Ovary (tissue), 9 donors: ENCODE data around the gene SCD5. TPM values are rescaled to one million over a fixed set of nuclear protein-coding genes. Genes with fewer than 3 reads are reported as not detected.

Source experiments
- DNase-seq, 5 donors: peaks; one replicate each; pipeline ENCODE4 v3.0.0-alpha.2; 2019 to 2020
- H3K27ac ChIP-seq, 2 donors: fragments of 200-600 bp; one replicate each; pipeline versions ENCODE4 v1.5.1 to v1.8.0; 2019 to 2022
- H3K27me3 ChIP-seq: fragments of 200-600 bp; one replicate; pipeline ENCODE4 v1.8.0; 2022
- H3K36me3 ChIP-seq: fragments of 200-600 bp; sonication (generic); one replicate; pipeline ENCODE4 v1.5.1; 2019
- H3K4me1 ChIP-seq: one replicate; pipeline ENCODE4 v1.8.1; 2013; ENCODE audit warnings: mild to moderate bottlenecking, moderate library complexity; ENCODE audit not compliant: insufficient read depth
- H3K4me3 ChIP-seq: fragments of 200-600 bp; sonication (generic); one replicate; pipeline ENCODE4 v1.5.1; 2017
- H3K9me3 ChIP-seq, 2 donors: fragments of 200-600 bp in 1 of 2; sonication (generic) in 1 of 2; one replicate each; pipeline versions ENCODE4 v1.5.1 to v1.8.1; 2013 to 2019; ENCODE audit warnings: mild to moderate bottlenecking in 1 of 2, moderate library complexity in 1 of 2
- CTCF ChIP-seq, 3 donors: fragments of 450-650 bp in 2 of 3; fragments of 200-600 bp in 1 of 3; IDR thresholded peaks; one replicate each; pipeline versions ENCODE4 v1.5.1 to v1.8.0; 2016 to 2022; ENCODE audit warnings: antibody characterized with exemption in 3 of 3, mild to moderate bottlenecking in 1 of 3
- EP300 ChIP-seq: sonication (generic); formaldehyde crosslinking; IDR thresholded peaks from one replicate; pipeline ENCODE4 v1.6.1; 2017; ENCODE audit warnings: antibody characterized with exemption
- POLR2A ChIP-seq: fragments of 450-650 bp; IDR thresholded peaks from one replicate; pipeline ENCODE4 v1.6.1; 2017; ENCODE audit warnings: antibody characterized with exemption, mild to moderate bottlenecking, moderate library complexity
- WGBS, 3 donors: extraction: QIAGEN DNeasy Blood & Tissue Kit in 1 of 3; methylation state at CpG; one replicate each; pipeline versions ENCODE4 v1.1.5 to v1.1.7; 2013 to 2017; 5-methylcytosine and 5-hydroxymethylcytosine counted together
- intact Hi-C, 4 donors: fragments of 100-400 bp; cut with DNase I; formaldehyde crosslinking; loops; one replicate each; pipeline versions ENCODE4 v1.11.0 to v1.15.1; 2022 to 2023
- polyA plus RNA-seq, 2 donors: library from polyadenylated mRNA; stranded (reverse); fragments of 200-250 nt in 1 of 2; fragments of 350-450 nt in 1 of 2; fragmentation: Illumina TruSeq in 1 of 2; extraction: RNeasy Lipid Tissue Mini Kit (QIAGEN cat#74804) in 1 of 2; gene quantifications; one replicate each; pipeline ENCODE4 v1.2.3, GENCODE V29; 2013 to 2014
- total RNA-seq, 7 donors: library from RNA; depleted of rRNA in 2 of 7; stranded (reverse); fragments of >200 nt in 2 of 7; fragmentation: NEBNext Ultra II Directional in 3 of 7; extraction: Animal tissue kit (Norgen Biotek cat#: 25700) in 3 of 7; gene quantifications; one replicate each; pipeline versions ENCODE4 v1.1.0 to v1.2.4, GENCODE V29; 2016 to 2023
- donor health status: DM: no; HTN: no; CAD: no; lungs with moderate emphysema.
- donor health status: DM: no; HTN: no; CAD: no.
- donor health status: Bipolar disorder and iron deficiency.
- donor health status: DM: yes; HTN: yes; CAD: no.
- donor health status: DM: no; HTN: no; CAD: no.
- donor health status: DM: yes; HTN: yes; CAD: no.

The SCD5 gene
- total and polyA plus RNA-seq, 9 donors = 96.3 to 203 (median 119) TPM

DNA sequence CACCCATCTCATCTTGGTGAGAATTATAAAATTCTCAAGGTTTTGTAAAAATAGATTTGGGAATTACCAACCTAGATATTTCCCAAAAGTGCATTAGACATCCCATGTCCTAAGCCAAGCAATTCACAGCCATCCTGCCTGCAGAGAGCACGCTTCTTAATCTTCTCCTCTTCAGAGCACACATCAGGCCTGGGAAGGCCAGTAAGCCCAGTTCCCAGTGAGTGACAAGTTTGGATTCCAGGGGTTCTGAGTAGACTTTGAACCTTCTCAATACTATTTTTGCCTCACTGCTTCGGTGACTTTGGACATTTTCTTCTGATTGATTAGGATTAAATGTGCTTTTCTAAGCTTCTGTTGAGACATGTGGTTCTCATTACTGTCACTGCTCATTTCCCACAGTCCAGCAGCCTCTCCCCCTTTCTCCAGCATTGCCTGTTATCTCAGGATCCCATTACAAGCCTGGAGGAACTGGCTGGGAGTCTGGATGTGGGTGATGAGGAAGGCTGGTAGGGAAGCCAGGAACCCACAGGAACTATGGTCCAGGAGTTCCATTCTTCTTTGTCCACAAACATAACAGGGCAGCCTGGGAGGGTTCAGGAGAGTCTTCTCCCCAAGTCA lies 180.4 kb downstream of the SCD5 start:
- H3K4me1 ChIP-seq = no peaks in the 10 kb centered on the region
- no peak for DNase-seq
- intact Hi-C loops = no loop called here
- no peak for TF ChIP-seq EP300
- no peak for TF ChIP-seq POLR2A
- no peak for TF ChIP-seq CTCF (IDR thresholded peaks at IDR 0.05)
- H3K4me3 ChIP-seq = no peak overlapping the region
- H3K27ac ChIP-seq = no peak overlapping the region
- WGBS, 3 donors = 61 to 64% (median 63%) methylated on average over 2 of the region's 2 CpGs
- no peaks in the 10 kb centered on the region for H3K9me3 ChIP-seq
- no peaks in the 10 kb centered on the region for H3K36me3 ChIP-seq
- no peaks in the 10 kb centered on the region for H3K27me3 ChIP-seq

DNA sequence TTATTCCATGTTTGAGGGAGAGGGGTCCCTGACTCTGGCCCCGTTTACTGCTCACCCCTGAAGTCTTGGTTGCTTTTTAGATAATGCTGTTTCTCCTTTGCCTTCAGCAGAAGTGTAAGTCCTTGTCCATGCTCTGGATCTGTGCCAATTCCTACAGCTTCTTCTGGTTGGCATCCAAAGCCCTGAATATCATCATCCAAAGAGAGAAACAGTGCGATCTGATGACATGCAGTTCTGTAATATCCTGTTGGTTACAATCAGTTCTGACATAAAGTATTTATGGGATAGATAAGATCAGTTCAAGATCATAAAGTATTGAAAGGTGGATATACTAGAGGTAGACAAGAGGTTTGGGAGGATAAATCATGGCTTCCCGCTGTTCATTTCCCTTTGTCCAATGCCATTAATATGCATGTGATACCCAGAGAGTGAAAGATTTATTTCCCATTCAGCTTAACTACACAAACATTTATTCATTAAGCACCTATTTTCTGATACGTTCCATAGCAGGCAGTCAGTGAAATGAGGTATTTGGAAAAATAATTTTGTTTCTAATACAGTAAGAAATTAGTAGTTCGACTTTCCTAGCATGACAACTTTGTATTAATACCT lies 183.7 kb downstream of the SCD5 start:
- Histone ChIP-seq H3K9me3 (no peaks in the 10 kb centered on the region), H3K27me3 (no peaks in the 10 kb centered on the region), H3K27ac (no peak overlapping the region), H3K36me3 (no peaks in the 10 kb centered on the region), H3K4me3 (no peak overlapping the region), H3K4me1 (no peaks in the 10 kb centered on the region)
- intact Hi-C loops = no loop called here
- WGBS, 3 donors = 81 to 87% (median 83%) methylated on average over 5 of the region's 5 CpGs
- no peak for DNase-seq
- no peak for TF ChIP-seq POLR2A
- TF ChIP-seq EP300 = no peak
- TF ChIP-seq CTCF (IDR thresholded peaks at IDR 0.05) = no peak

GRCh38 chr4:82613121-82613520 lies 185.5 kb downstream of the SCD5 start:
- DNase-seq = no peak
- intact Hi-C loops = no loop called here
- Histone ChIP-seq H3K27ac (no peak overlapping the region), H3K4me1 (no peaks in the 10 kb centered on the region), H3K27me3 (no peaks in the 10 kb centered on the region), H3K4me3 (no peak overlapping the region), H3K9me3 (no peaks in the 10 kb centered on the region), H3K36me3 (no peaks in the 10 kb centered on the region)
- WGBS, 3 donors = 86 to 94% (median 92%) methylated on average over 3 of the region's 3 CpGs
- TF ChIP-seq CTCF (IDR thresholded peaks at IDR 0.05) (no peak), POLR2A (no peak), EP300 (no peak)

DNA sequence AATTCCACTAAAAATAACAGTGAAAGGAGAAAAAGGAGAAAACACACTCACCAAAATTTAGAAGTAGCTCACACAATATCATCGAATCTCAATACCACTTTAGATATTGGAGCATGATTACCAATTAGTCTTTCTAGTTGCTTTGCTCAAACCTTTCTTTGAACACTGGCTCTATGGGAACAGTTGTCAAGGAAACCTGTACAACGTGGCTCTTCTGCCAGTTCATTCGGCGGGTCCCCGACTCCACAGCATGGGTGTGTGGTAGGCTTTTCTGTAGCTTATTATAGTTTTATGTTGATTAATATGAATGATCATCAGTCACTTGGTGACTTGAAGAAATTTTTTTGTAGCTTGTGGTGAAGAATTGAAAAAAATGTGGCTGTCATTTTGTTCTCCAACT lies 186.6 kb downstream of the SCD5 start:
- no peaks in the 10 kb centered on the region for H3K36me3 ChIP-seq
- WGBS, 3 donors = 85 to 89% (median 88%) methylated on average over 5 of the region's 5 CpGs
- H3K4me3 ChIP-seq = no peak overlapping the region
- intact Hi-C loops = no loop called here
- no peaks in the 10 kb centered on the region for H3K9me3 ChIP-seq
- no peak for TF ChIP-seq POLR2A
- no peak for TF ChIP-seq CTCF (IDR thresholded peaks at IDR 0.05)
- no peak for TF ChIP-seq EP300
- no peak for DNase-seq
- no peaks in the 10 kb centered on the region for H3K4me1 ChIP-seq
- H3K27me3 ChIP-seq = no peaks in the 10 kb centered on the region
- H3K27ac ChIP-seq = no peak overlapping the region
